WTC11 (cell line): ENCODE results near the gene MPC1. TPM values are rescaled to one million over a fixed set of nuclear protein-coding genes. Genes with fewer than 3 reads are reported as not detected.

ENCODE experiments used
- ATAC-seq: fragments of 200-7000 bp; cut with Tn5 transposase; 2 replicates; pipeline ENCODE4 v1.10.0; 2021; ENCODE audit warnings: mild to moderate bottlenecking, moderate library complexity
- CTCF ChIA-PET: fragments of 300-600 bp; sonication (Branson Sonifier 250); formaldehyde crosslinking; loops from one replicate; lab custom pipeline; 2021; ENCODE audit warnings: antibody characterized with exemption; lab: Charles Lee
- POLR2A ChIA-PET: fragments of 350-600 bp; sonication (Branson Sonifier 250); formaldehyde crosslinking; loops from one replicate; lab custom pipeline; 2021; ENCODE audit warnings: antibody characterized with exemption; lab: Charles Lee
- DNase-seq: peaks from one replicate; pipeline ENCODE4 v3.0.0; 2021; ENCODE audit warnings: low spot score
- H3K27ac Mint-ChIP-seq: 2 replicates; pipeline ENCODE4 v1.8.0; 2021; ENCODE audit warnings: mixed read lengths
- H3K27me3 Mint-ChIP-seq: 2 replicates; pipeline ENCODE4 v1.8.0; 2021; ENCODE audit warnings: low read depth, mild to moderate bottlenecking, moderate library complexity, mixed read lengths
- H3K36me3 Mint-ChIP-seq: 2 replicates; pipeline ENCODE4 v1.8.0; 2021; ENCODE audit warnings: mixed read lengths
- H3K4me1 Mint-ChIP-seq: 2 replicates; pipeline ENCODE4 v1.8.0; 2022; ENCODE audit warnings: mixed read lengths
- H3K4me3 Mint-ChIP-seq: 2 replicates; pipeline ENCODE4 v1.8.0; 2021; ENCODE audit warnings: mild to moderate bottlenecking, moderate library complexity, mixed read lengths
- H3K9me3 Mint-ChIP-seq: 2 replicates; pipeline ENCODE4 v1.8.0; 2021; ENCODE audit warnings: mixed read lengths
- ATF1 ChIP-seq: sonication (generic); formaldehyde crosslinking; IDR thresholded peaks from 2 replicates; pipeline ENCODE4 v1.8.1; 2023; ENCODE audit warnings: mild to moderate bottlenecking, moderate library complexity, missing genetic modification reagents
- CBFB ChIP-seq: sonication (generic); formaldehyde crosslinking; IDR thresholded peaks from 2 replicates; pipeline ENCODE4 v1.8.1; 2022; ENCODE audit warnings: mild to moderate bottlenecking, low read depth, missing genetic modification reagents
- CREM ChIP-seq: sonication (generic); formaldehyde crosslinking; IDR thresholded peaks from 2 replicates; pipeline ENCODE4 v1.8.1; 2022; ENCODE audit warnings: mild to moderate bottlenecking, missing genetic modification reagents, moderate library complexity
- ESRRA ChIP-seq: sonication (generic); formaldehyde crosslinking; IDR thresholded peaks from 2 replicates; pipeline ENCODE4 v1.8.1; 2022; ENCODE audit warnings: mild to moderate bottlenecking, missing genetic modification reagents, borderline replicate concordance
- FOXP1 ChIP-seq: sonication (generic); formaldehyde crosslinking; IDR thresholded peaks from 2 replicates; pipeline ENCODE4 v1.8.0; 2022; ENCODE audit warnings: missing genetic modification reagents, mild to moderate bottlenecking, moderate library complexity, borderline replicate concordance
- GABPB1 ChIP-seq: sonication (generic); formaldehyde crosslinking; IDR thresholded peaks from 2 replicates; pipeline ENCODE4 v1.8.1; 2023; ENCODE audit warnings: mild to moderate bottlenecking, missing genetic modification reagents
- HMGA2 ChIP-seq: fragments of 250-450 bp; sonication (Bioruptor Pico); IDR thresholded peaks from 2 replicates; pipeline ENCODE4 v1.4.0; 2021; ENCODE audit warnings: mild to moderate bottlenecking, moderate library complexity
- IRF2 ChIP-seq: sonication (generic); formaldehyde crosslinking; IDR thresholded peaks from 2 replicates; pipeline ENCODE4 v1.8.0; 2022; ENCODE audit warnings: low read depth, missing genetic modification reagents, borderline replicate concordance
- NR2C2 ChIP-seq: sonication (generic); formaldehyde crosslinking; IDR thresholded peaks from 2 replicates; pipeline ENCODE4 v1.8.0; 2022; ENCODE audit warnings: mild to moderate bottlenecking, missing genetic modification reagents
- PRRX2 ChIP-seq: fragments of 250-450 bp; sonication (Bioruptor Pico); IDR thresholded peaks from 2 replicates; pipeline ENCODE4 v1.8.0; 2021; ENCODE audit warnings: mild to moderate bottlenecking
- RORB ChIP-seq: fragments of 250-450 bp; sonication (Bioruptor Pico); IDR thresholded peaks from 2 replicates; pipeline ENCODE4 v1.9.0; 2021; ENCODE audit warnings: mild to moderate bottlenecking
- SP1 ChIP-seq: sonication (generic); formaldehyde crosslinking; conservative IDR thresholded peaks from 2 replicates; pipeline ENCODE4 v1.8.1; 2022; ENCODE audit warnings: missing genetic modification reagents
- ZNF121 ChIP-seq: sonication (generic); formaldehyde crosslinking; IDR thresholded peaks from 2 replicates; pipeline ENCODE4 v1.8.0; 2023; ENCODE audit warnings: missing genetic modification reagents
- ZNF232 ChIP-seq: sonication (generic); formaldehyde crosslinking; IDR thresholded peaks from 2 replicates; pipeline ENCODE4 v1.8.0; 2022; ENCODE audit warnings: mild to moderate bottlenecking, missing genetic modification reagents
- ZNF263 ChIP-seq: sonication (generic); formaldehyde crosslinking; IDR thresholded peaks from 2 replicates; pipeline ENCODE4 v1.8.1; 2022; ENCODE audit warnings: low read depth, mild to moderate bottlenecking, moderate library complexity, missing genetic modification reagents
- ZNF396 ChIP-seq: fragments of 250-450 bp; sonication (Bioruptor Pico); IDR thresholded peaks from 2 replicates; pipeline ENCODE4 v1.8.0; 2021; ENCODE audit warnings: mild to moderate bottlenecking, moderate library complexity, borderline replicate concordance
- ZNF423 ChIP-seq: fragments of 250-450 bp; sonication (Bioruptor Pico); IDR thresholded peaks from 2 replicates; pipeline ENCODE4 v2.1.2; 2022; ENCODE audit warnings: mild to moderate bottlenecking, moderate library complexity
- total RNA-seq: library from RNA; stranded (reverse); gene quantifications from 3 replicates; pipeline ENCODE4 v1.2.3, GENCODE V29; 2021
- TF ChIP-seq, protein P1 (sequence below): fragments of 250-450 bp; sonication (Bioruptor Pico); IDR thresholded peaks from 2 replicates; pipeline ENCODE4 v1.9.0; 2021; ENCODE audit warnings: mild to moderate bottlenecking
- TF ChIP-seq, protein P2 (sequence below): sonication (generic); formaldehyde crosslinking; IDR thresholded peaks from 2 replicates; pipeline ENCODE4 v1.8.1; 2022; ENCODE audit warnings: mild to moderate bottlenecking, missing genetic modification reagents, moderate library complexity, borderline replicate concordance
- TF ChIP-seq, protein P3 (sequence below): fragments of 250-450 bp; sonication (Bioruptor Pico); IDR thresholded peaks from 2 replicates; pipeline ENCODE4 v1.9.0; 2021; ENCODE audit warnings: mild to moderate bottlenecking
- TF ChIP-seq, protein P4 (sequence below): sonication (generic); formaldehyde crosslinking; IDR thresholded peaks from 2 replicates; pipeline ENCODE4 v1.8.1; 2022; ENCODE audit warnings: missing genetic modification reagents, borderline replicate concordance
- TF ChIP-seq, protein P5 (sequence below): sonication (generic); formaldehyde crosslinking; IDR thresholded peaks from 2 replicates; pipeline ENCODE4 v1.8.0; 2022; ENCODE audit warnings: mild to moderate bottlenecking, missing genetic modification reagents
- TF ChIP-seq, protein P6 (sequence below): sonication (generic); formaldehyde crosslinking; IDR thresholded peaks from 2 replicates; pipeline ENCODE4 v1.8.1; 2022; ENCODE audit warnings: mild to moderate bottlenecking, moderate library complexity, missing genetic modification reagents

The MPC1 gene
- total RNA-seq, 1 experiment from 2014 or later: 10.7 TPM

DNA sequence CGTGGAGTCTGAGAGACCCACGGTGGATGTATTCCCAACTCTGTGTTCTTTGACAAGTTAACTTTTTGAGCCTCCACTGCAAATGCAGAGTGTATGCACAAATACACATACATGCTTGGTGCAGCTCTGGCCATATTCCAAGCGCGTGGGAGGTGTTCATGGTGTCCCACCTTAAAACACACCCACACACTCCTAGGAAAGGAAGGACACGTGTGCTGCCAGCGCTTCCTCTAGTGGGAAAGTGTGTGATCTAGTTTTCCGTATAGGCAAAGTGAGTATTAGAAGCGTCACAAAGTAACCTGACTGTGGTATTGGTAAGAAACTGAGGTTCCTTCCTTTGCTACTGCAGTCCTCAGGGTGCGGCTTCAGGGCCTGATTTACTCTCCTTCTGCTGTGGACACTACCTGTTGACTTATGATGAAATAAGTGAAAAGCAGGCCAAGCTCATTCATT, 36.0 kb upstream of the MPC1 start:
- ChIA-PET CTCF (no interaction called here), POLR2A (no interaction called here)
- Mint-ChIP-seq H3K4me1 (peaks cover 6% of the 10 kb centered on the region; the same call in 1 of the 2 replicates), H3K36me3 (peaks cover 50% of the 10 kb centered on the region), H3K4me3 (no peak overlapping the region), H3K27ac (no peak overlapping the region), H3K27me3 (no peaks in the 10 kb centered on the region), H3K9me3 (peaks cover 16% of the 10 kb centered on the region)
- DNase-seq: no peak
- no peak for ATAC-seq
- no peak for TF ChIP-seq HMGA2 (CRISPR knock-in tag)
- TF ChIP-seq FOXP1: no peak
- no peak for TF ChIP-seq ATF1
- no peak for TF ChIP-seq SP1 (CRISPR knock-in tag)
- TF ChIP-seq PRRX2: no peak
- TF ChIP-seq, protein P1, sequence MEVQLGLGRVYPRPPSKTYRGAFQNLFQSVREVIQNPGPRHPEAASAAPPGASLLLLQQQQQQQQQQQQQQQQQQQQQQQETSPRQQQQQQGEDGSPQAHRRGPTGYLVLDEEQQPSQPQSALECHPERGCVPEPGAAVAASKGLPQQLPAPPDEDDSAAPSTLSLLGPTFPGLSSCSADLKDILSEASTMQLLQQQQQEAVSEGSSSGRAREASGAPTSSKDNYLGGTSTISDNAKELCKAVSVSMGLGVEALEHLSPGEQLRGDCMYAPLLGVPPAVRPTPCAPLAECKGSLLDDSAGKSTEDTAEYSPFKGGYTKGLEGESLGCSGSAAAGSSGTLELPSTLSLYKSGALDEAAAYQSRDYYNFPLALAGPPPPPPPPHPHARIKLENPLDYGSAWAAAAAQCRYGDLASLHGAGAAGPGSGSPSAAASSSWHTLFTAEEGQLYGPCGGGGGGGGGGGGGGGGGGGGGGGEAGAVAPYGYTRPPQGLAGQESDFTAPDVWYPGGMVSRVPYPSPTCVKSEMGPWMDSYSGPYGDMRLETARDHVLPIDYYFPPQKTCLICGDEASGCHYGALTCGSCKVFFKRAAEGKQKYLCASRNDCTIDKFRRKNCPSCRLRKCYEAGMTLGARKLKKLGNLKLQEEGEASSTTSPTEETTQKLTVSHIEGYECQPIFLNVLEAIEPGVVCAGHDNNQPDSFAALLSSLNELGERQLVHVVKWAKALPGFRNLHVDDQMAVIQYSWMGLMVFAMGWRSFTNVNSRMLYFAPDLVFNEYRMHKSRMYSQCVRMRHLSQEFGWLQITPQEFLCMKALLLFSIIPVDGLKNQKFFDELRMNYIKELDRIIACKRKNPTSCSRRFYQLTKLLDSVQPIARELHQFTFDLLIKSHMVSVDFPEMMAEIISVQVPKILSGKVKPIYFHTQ (CRISPR knock-in tag): no peak
- no peak for TF ChIP-seq RORB (CRISPR knock-in tag)
- TF ChIP-seq, protein P2, sequence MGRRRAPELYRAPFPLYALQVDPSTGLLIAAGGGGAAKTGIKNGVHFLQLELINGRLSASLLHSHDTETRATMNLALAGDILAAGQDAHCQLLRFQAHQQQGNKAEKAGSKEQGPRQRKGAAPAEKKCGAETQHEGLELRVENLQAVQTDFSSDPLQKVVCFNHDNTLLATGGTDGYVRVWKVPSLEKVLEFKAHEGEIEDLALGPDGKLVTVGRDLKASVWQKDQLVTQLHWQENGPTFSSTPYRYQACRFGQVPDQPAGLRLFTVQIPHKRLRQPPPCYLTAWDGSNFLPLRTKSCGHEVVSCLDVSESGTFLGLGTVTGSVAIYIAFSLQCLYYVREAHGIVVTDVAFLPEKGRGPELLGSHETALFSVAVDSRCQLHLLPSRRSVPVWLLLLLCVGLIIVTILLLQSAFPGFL (CRISPR knock-in tag): no peak

DNA sequence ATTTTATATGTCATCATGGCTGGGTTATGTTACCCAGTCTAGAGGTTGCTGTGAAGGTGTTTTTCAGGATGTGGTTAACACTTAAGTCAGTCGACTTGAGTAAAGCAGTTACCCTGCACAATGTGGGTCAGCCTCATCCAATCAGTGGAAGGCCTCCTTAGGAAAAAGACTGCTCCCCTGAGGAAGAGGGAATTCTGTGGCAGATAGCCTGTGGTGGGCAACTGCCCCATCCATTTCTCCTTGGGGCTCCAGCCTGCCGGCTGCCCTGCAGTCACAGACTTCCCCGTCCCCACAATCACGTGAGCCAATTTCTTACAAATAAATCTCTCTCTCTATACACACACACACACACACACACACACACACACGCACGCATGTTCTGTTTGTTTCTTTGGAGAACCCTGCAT, 34.5 kb upstream of the MPC1 start:
- Mint-ChIP-seq H3K27ac (no peak overlapping the region), H3K36me3 (peaks cover 43% of the 10 kb centered on the region), H3K4me3 (no peak overlapping the region), H3K4me1 (peaks cover 6% of the 10 kb centered on the region; the same call in 1 of the 2 replicates), H3K9me3 (peaks cover 16% of the 10 kb centered on the region), H3K27me3 (no peaks in the 10 kb centered on the region)
- TF ChIP-seq, protein P3, sequence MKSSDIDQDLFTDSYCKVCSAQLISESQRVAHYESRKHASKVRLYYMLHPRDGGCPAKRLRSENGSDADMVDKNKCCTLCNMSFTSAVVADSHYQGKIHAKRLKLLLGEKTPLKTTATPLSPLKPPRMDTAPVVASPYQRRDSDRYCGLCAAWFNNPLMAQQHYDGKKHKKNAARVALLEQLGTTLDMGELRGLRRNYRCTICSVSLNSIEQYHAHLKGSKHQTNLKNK (CRISPR knock-in tag): no peak
- TF ChIP-seq, protein P4, sequence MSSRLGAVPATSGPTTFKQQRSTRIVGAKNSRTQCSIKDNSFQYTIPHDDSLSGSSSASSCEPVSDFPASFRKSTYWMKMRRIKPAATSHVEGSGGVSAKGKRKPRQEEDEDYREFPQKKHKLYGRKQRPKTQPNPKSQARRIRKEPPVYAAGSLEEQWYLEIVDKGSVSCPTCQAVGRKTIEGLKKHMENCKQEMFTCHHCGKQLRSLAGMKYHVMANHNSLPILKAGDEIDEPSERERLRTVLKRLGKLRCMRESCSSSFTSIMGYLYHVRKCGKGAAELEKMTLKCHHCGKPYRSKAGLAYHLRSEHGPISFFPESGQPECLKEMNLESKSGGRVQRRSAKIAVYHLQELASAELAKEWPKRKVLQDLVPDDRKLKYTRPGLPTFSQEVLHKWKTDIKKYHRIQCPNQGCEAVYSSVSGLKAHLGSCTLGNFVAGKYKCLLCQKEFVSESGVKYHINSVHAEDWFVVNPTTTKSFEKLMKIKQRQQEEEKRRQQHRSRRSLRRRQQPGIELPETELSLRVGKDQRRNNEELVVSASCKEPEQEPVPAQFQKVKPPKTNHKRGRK (CRISPR knock-in tag): no peak
- DNase-seq (no peak), ATAC-seq (no peak)
- ChIA-PET POLR2A (no interaction called here), CTCF (no interaction called here)

DNA sequence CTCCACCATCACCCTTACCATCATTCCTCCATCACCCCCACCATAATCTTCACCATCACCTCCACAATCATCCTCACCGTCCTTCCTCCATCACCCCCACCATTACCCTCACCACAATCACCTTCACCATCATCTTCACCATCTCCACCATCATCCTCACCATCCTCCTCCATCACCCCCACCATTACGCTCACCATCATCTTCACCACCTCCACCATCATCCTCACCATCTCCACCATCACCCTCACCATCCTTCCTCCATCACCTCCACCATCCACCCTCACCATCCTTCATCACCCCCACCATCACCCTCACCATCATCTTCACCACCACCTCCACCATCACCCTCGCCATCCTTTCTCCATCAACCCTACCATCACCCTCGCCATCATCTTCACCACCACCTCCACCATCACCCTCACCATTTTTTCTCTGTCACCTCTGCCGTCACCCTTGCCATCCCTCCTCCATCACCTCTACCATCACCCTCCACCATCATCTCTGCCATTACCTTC, 33.1 kb upstream of the MPC1 start:
- Mint-ChIP-seq H3K9me3 (peaks cover 16% of the 10 kb centered on the region), H3K4me3 (no peak overlapping the region), H3K4me1 (no peaks in the 10 kb centered on the region), H3K27ac (no peak overlapping the region), H3K27me3 (no peaks in the 10 kb centered on the region), H3K36me3 (peaks cover 42% of the 10 kb centered on the region)
- DNase-seq: no peak
- CTCF ChIA-PET: no interaction called here
- POLR2A ChIA-PET: no interaction called here
- no peak for ATAC-seq
- TF ChIP-seq ZNF232 (CRISPR knock-in tag): no peak
- no peak for TF ChIP-seq HMGA2 (CRISPR knock-in tag)
- no peak for TF ChIP-seq CBFB (CRISPR knock-in tag)
- TF ChIP-seq ZNF423 (CRISPR knock-in tag): no peak
- TF ChIP-seq, protein P5, sequence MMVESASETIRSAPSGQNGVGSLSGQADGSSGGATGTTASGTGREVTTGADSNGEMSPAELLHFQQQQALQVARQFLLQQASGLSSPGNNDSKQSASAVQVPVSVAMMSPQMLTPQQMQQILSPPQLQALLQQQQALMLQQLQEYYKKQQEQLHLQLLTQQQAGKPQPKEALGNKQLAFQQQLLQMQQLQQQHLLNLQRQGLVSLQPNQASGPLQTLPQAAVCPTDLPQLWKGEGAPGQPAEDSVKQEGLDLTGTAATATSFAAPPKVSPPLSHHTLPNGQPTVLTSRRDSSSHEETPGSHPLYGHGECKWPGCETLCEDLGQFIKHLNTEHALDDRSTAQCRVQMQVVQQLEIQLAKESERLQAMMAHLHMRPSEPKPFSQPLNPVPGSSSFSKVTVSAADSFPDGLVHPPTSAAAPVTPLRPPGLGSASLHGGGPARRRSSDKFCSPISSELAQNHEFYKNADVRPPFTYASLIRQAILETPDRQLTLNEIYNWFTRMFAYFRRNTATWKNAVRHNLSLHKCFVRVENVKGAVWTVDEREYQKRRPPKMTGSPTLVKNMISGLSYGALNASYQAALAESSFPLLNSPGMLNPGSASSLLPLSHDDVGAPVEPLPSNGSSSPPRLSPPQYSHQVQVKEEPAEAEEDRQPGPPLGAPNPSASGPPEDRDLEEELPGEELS (CRISPR knock-in tag): no peak
- TF ChIP-seq, protein P6, sequence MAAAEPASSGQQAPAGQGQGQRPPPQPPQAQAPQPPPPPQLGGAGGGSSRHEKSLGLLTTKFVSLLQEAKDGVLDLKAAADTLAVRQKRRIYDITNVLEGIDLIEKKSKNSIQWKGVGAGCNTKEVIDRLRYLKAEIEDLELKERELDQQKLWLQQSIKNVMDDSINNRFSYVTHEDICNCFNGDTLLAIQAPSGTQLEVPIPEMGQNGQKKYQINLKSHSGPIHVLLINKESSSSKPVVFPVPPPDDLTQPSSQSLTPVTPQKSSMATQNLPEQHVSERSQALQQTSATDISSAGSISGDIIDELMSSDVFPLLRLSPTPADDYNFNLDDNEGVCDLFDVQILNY: no peak
- no peak for TF ChIP-seq ZNF263 (CRISPR knock-in tag)
- no peak for TF ChIP-seq CREM (CRISPR knock-in tag)
- no peak for TF ChIP-seq ZNF121 (CRISPR knock-in tag)
- TF ChIP-seq NR2C2: no peak
- TF ChIP-seq GABPB1: no peak
- no peak for TF ChIP-seq ESRRA (CRISPR knock-in tag)
- TF ChIP-seq PRRX2: no peak
- TF ChIP-seq ZNF396 (CRISPR knock-in tag): no peak
- TF ChIP-seq IRF2: no peak
